Measurements from ENCODE around the gene ARHGEF10L.

DNA sequence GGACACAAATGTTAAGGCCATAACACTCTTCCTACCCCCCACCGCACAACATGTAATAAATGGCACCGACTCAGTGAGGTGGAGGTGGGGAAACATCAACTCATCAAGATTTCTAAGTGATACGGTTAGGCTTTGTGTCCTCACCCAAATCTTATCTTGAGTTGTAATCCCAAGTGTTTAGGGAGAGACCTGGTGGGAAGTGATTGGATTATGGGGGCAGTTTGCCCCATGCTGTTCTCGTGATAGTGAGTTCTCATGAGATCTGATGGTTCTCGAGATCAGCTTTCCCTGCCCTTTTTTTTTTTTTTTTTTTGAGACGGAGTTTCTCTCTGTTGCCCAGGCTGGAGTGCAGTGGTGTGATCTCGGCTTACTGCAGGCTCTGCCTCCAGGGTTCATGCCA lies 164.7 kb downstream of the ARHGEF10L start:
- TF ChIP-seq ZBTB1 (tag by site-specific recombination; IDR thresholded peaks at IDR 0.05) (no peak), FEZF1 (tag by site-specific recombination; IDR thresholded peaks at IDR 0.05) (no peak), PBX3 (CRISPR knock-in tag; IDR thresholded peaks at IDR 0.05) (no peak), ZNF133 (tag by site-specific recombination; IDR thresholded peaks at IDR 0.05) (no peak), ZNF148 (tag by site-specific recombination; IDR thresholded peaks at IDR 0.05; ENCODE audit: borderline replicate concordance) (no peak), PATZ1 (tag by site-specific recombination; IDR thresholded peaks at IDR 0.05) (no peak), ZNF670 (tag by site-specific recombination; IDR thresholded peaks at IDR 0.05; ENCODE audit: low read depth) (no peak), TCF7L2 (IDR thresholded peaks at IDR 0.05; ENCODE audit: borderline replicate concordance, low read depth, low read length) (no peak)
- TF ChIP-seq, protein P1, sequence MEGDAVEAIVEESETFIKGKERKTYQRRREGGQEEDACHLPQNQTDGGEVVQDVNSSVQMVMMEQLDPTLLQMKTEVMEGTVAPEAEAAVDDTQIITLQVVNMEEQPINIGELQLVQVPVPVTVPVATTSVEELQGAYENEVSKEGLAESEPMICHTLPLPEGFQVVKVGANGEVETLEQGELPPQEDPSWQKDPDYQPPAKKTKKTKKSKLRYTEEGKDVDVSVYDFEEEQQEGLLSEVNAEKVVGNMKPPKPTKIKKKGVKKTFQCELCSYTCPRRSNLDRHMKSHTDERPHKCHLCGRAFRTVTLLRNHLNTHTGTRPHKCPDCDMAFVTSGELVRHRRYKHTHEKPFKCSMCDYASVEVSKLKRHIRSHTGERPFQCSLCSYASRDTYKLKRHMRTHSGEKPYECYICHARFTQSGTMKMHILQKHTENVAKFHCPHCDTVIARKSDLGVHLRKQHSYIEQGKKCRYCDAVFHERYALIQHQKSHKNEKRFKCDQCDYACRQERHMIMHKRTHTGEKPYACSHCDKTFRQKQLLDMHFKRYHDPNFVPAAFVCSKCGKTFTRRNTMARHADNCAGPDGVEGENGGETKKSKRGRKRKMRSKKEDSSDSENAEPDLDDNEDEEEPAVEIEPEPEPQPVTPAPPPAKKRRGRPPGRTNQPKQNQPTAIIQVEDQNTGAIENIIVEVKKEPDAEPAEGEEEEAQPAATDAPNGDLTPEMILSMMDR (tag by site-specific recombination; IDR thresholded peaks at IDR 0.05), result no peak
- TF ChIP-seq, protein P2, sequence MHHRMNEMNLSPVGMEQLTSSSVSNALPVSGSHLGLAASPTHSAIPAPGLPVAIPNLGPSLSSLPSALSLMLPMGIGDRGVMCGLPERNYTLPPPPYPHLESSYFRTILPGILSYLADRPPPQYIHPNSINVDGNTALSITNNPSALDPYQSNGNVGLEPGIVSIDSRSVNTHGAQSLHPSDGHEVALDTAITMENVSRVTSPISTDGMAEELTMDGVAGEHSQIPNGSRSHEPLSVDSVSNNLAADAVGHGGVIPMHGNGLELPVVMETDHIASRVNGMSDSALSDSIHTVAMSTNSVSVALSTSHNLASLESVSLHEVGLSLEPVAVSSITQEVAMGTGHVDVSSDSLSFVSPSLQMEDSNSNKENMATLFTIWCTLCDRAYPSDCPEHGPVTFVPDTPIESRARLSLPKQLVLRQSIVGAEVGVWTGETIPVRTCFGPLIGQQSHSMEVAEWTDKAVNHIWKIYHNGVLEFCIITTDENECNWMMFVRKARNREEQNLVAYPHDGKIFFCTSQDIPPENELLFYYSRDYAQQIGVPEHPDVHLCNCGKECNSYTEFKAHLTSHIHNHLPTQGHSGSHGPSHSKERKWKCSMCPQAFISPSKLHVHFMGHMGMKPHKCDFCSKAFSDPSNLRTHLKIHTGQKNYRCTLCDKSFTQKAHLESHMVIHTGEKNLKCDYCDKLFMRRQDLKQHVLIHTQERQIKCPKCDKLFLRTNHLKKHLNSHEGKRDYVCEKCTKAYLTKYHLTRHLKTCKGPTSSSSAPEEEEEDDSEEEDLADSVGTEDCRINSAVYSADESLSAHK (tag by site-specific recombination; IDR thresholded peaks at IDR 0.05), result no peak
